ENCODE results near the gene STRN4. TPM values are rescaled to one million over a fixed set of nuclear protein-coding genes. Genes with fewer than 3 reads are reported as not detected.

Gene STRN4
- polyA plus RNA-seq, 1 donor from 2014 or later: 153 TPM

GRCh38 chr19:46692918-46693722, 53.1 kb downstream of the STRN4 start:
- no peak overlapping the region for H3K27ac ChIP-seq (ENCODE audit: low read length)
- no peak overlapping the region for H3K9ac ChIP-seq (ENCODE audit: low read length)
- H3K4me2 ChIP-seq (ENCODE audit: low read length): no peak overlapping the region
- H2AFZ ChIP-seq (ENCODE audit: low read depth, low read length): no peak overlapping the region
- no peaks in the 10 kb centered on the region for H3K9me2 ChIP-seq (ENCODE audit: insufficient read depth, low read length)
- H4K20me1 ChIP-seq (ENCODE audit: insufficient read depth): no peaks in the 10 kb centered on the region
- no peaks in the 10 kb centered on the region for H3K27me3 ChIP-seq (ENCODE audit: insufficient read depth, low read depth, low read length)
- no peak overlapping the region for H3K4me3 ChIP-seq (ENCODE audit: low read length)
- H3K36me3 ChIP-seq (ENCODE audit: insufficient read depth, low read length): peaks cover under 1% of the 10 kb centered on the region
- no peaks in the 10 kb centered on the region for H3K9me3 ChIP-seq (ENCODE audit: low read length)
- TF ChIP-seq EZH2 (IDR thresholded peaks at IDR 0.05; ENCODE audit: borderline replicate concordance, insufficient read depth, low read length, poor library complexity, severe bottlenecking) (no peak), RAD21 (conservative IDR thresholded peaks at IDR 0.05) (no peak), CTCF (IDR thresholded peaks at IDR 0.05; ENCODE audit: poor library complexity, severe bottlenecking) (no peak), REST (IDR thresholded peaks at IDR 0.05; ENCODE audit: borderline replicate concordance) (no peak), EP300 (conservative IDR thresholded peaks at IDR 0.05; ENCODE audit: poor library complexity, severe bottlenecking) (no peak), MXI1 (conservative IDR thresholded peaks at IDR 0.05; ENCODE audit: poor library complexity, severe bottlenecking) (no peak), SMC3 (conservative IDR thresholded peaks at IDR 0.05; ENCODE audit: poor library complexity) (no peak), TAF1 (IDR thresholded peaks at IDR 0.05; ENCODE audit: low read depth) (no peak), POLR2AphosphoS5 (IDR thresholded peaks at IDR 0.05) (no peak)
- no peaks in the 10 kb centered on the region for H3F3A ChIP-seq (ENCODE audit: insufficient read depth, low read length, poor library complexity, severe bottlenecking)
- H3K79me2 ChIP-seq (replicated peaks; ENCODE audit: insufficient read depth, low read length): no peaks in the 10 kb centered on the region

GRCh38 chr19:46691948-46692347, 54.3 kb downstream of the STRN4 start:
- Histone ChIP-seq H3K36me3 (ENCODE audit: insufficient read depth, low read length) (peaks cover 4% of the 10 kb centered on the region), H3K4me3 (ENCODE audit: low read length) (no peak overlapping the region), H3F3A (ENCODE audit: insufficient read depth, low read length, poor library complexity, severe bottlenecking) (no peaks in the 10 kb centered on the region), H2AFZ (ENCODE audit: low read depth, low read length) (no peak overlapping the region), H3K27ac (ENCODE audit: low read length) (no peak overlapping the region), H3K27me3 (ENCODE audit: insufficient read depth, low read depth, low read length) (no peaks in the 10 kb centered on the region), H3K4me2 (ENCODE audit: low read length) (no peak overlapping the region), H3K9ac (ENCODE audit: low read length) (no peak overlapping the region), H3K79me2 (replicated peaks; ENCODE audit: insufficient read depth, low read length) (no peaks in the 10 kb centered on the region), H3K9me2 (ENCODE audit: insufficient read depth, low read length) (no peaks in the 10 kb centered on the region), H3K9me3 (ENCODE audit: low read length) (no peaks in the 10 kb centered on the region), H4K20me1 (ENCODE audit: insufficient read depth) (no peaks in the 10 kb centered on the region)
- TF ChIP-seq EP300 (conservative IDR thresholded peaks at IDR 0.05; ENCODE audit: poor library complexity, severe bottlenecking) (no peak), CTCF (IDR thresholded peaks at IDR 0.05; ENCODE audit: poor library complexity, severe bottlenecking) (no peak), EZH2 (IDR thresholded peaks at IDR 0.05; ENCODE audit: borderline replicate concordance, insufficient read depth, low read length, poor library complexity, severe bottlenecking) (no peak), MXI1 (conservative IDR thresholded peaks at IDR 0.05; ENCODE audit: poor library complexity, severe bottlenecking) (no peak), RAD21 (conservative IDR thresholded peaks at IDR 0.05) (no peak), TAF1 (IDR thresholded peaks at IDR 0.05; ENCODE audit: low read depth) (no peak), REST (IDR thresholded peaks at IDR 0.05; ENCODE audit: borderline replicate concordance) (no peak), POLR2AphosphoS5 (IDR thresholded peaks at IDR 0.05) (no peak), SMC3 (conservative IDR thresholded peaks at IDR 0.05; ENCODE audit: poor library complexity) (no peak)

Data from neural cell (in vitro differentiated cells).